ENCODE data around the gene PTMA.
A peak's percentile ranks its signal among the peaks of the same experiment; 100 is the strongest.

PTMA gene

GRCh38 chr2:231706731-231707624 lies 1.3 kb upstream of the PTMA start:
- TF ChIP-seq, protein P1, sequence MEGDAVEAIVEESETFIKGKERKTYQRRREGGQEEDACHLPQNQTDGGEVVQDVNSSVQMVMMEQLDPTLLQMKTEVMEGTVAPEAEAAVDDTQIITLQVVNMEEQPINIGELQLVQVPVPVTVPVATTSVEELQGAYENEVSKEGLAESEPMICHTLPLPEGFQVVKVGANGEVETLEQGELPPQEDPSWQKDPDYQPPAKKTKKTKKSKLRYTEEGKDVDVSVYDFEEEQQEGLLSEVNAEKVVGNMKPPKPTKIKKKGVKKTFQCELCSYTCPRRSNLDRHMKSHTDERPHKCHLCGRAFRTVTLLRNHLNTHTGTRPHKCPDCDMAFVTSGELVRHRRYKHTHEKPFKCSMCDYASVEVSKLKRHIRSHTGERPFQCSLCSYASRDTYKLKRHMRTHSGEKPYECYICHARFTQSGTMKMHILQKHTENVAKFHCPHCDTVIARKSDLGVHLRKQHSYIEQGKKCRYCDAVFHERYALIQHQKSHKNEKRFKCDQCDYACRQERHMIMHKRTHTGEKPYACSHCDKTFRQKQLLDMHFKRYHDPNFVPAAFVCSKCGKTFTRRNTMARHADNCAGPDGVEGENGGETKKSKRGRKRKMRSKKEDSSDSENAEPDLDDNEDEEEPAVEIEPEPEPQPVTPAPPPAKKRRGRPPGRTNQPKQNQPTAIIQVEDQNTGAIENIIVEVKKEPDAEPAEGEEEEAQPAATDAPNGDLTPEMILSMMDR (IDR thresholded peaks at IDR 0.05; ENCODE audit: extremely low read depth, missing control alignments) = peak; percentile 73
- peak; percentile 93 for DNase-seq (ENCODE audit: low spot score)

DNA sequence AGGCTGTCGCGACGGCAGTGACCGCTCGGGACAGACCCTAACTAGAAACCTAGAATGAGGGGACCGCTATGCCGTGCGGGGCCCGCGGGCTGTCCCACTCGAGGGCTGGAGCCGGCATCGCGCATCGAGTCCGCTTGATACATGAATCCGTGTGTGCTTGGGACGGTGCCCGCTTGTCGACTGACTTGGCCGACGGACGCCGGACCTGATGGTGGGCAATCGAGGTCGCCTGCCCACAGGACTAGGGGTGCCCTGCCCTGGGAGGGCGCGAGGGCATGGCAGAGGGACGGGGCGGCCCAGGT lies 749 bp upstream of the PTMA start:
- peak; percentile 23 for DNase-seq (ENCODE audit: low spot score)
- TF ChIP-seq, protein P1 (IDR thresholded peaks at IDR 0.05; ENCODE audit: extremely low read depth, missing control alignments) = no peak

GRCh38 chr2:231708773-231709635 lies 679 bp downstream of the PTMA start:
- DNase-seq (ENCODE audit: low spot score) = peak; percentile 48
- TF ChIP-seq, protein P1 (IDR thresholded peaks at IDR 0.05; ENCODE audit: extremely low read depth, missing control alignments) = no peak

DNA sequence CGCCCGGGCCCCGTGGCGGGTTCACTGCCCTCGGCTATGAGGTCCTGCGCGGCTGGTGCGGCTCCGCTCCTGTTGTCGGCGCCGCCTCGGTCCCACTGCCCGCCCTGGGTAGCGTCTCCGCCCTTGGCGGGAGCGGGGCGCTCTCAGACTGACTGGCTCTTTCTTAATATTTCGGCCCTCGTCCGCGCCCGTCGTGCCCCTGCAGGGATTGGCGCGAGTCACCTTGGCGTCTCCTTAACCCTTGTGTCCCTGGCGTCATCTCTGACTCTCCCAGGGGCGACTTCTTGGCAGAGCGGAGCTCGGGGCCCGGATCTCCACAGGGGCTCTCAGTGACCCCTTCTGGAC lies 1.3 kb downstream of the PTMA start:
- no peak for DNase-seq (ENCODE audit: low spot score)
- TF ChIP-seq, protein P1 (IDR thresholded peaks at IDR 0.05; ENCODE audit: extremely low read depth, missing control alignments) = no peak

- TF ChIP-seq, protein P1 (IDR thresholded peaks at IDR 0.05; ENCODE audit: extremely low read depth, missing control alignments) = peak; percentile 97
- DNase-seq (ENCODE audit: low spot score) = peak; percentile 94
These were observed 1.9 kb downstream of the PTMA start for GRCh38 chr2:231709981-231710798.

DNA sequence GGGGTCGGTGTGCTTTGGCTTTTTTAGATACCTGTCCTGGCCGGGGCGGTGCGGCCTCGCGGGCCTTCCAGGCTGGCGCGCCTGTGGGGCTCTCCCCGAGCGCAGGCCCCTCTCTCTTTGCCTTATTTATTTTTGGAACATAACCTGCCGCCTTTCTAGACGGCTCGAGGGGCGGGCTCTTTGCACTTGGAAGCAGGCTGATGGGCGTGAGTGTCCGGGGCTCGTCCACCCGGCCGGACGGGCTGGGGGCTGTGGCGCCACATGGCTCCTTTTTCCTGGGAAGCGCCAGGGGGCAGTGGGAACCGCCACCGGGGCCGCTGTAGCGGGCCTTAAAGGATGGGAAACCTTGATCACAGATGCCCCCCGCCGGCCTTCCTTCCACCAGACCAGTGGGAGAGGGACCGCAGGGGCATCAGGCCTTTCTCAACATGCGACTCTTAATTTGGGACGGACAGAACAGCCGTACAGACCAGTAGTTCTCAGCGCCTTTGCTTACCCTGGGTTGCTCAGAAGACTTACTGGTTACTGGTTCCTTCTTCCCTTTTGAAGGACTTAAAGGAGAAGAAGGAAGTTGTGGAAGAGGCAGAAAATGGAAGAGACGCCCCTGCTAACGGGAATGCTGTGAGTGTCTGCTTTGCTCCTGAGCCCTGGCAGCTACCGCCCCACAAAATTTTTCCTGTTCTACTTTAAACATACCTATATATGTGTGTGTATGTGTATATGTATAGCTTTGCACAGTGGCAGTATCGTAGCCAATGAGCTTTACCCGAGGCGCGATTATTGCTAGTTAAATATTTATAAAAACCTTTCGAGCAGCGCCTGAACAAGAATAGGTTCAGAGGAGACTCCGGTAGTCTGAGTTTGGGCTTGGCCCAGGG lies 2.7 kb downstream of the PTMA start:
- TF ChIP-seq, protein P1 (IDR thresholded peaks at IDR 0.05; ENCODE audit: extremely low read depth, missing control alignments) = no peak
- DNase-seq (ENCODE audit: low spot score) = no peak
